Adrenal gland (tissue), 5 donors: ENCODE results near the gene CBFA2T3.

Source experiments
- POLR2A ChIP-seq, 2 donors: fragments of 450-650 bp; IDR thresholded peaks; one replicate each; pipeline ENCODE4 v1.6.1; 2017; ENCODE audit warnings: antibody characterized with exemption in 2 of 2, mild to moderate bottlenecking in 2 of 2, moderate library complexity in 1 of 2
- TF ChIP-seq, protein P1 (sequence below), 6 experiments: fragments of 450-650 bp in 4 of 6; fragments of 200-600 bp in 2 of 6; sonication (generic) in 1 of 6; IDR thresholded peaks; 1 replicate in 5 of 6; 2 replicates in 1 of 6; pipeline versions ENCODE4 v1.5.1 to v1.8.0; 2016 to 2021; ENCODE audit warnings: antibody characterized with exemption in 6 of 6, mild to moderate bottlenecking in 2 of 6, moderate library complexity in 1 of 6
- donor health status: DM: no; HTN: no; CAD: no.

- TF ChIP-seq, protein P1, sequence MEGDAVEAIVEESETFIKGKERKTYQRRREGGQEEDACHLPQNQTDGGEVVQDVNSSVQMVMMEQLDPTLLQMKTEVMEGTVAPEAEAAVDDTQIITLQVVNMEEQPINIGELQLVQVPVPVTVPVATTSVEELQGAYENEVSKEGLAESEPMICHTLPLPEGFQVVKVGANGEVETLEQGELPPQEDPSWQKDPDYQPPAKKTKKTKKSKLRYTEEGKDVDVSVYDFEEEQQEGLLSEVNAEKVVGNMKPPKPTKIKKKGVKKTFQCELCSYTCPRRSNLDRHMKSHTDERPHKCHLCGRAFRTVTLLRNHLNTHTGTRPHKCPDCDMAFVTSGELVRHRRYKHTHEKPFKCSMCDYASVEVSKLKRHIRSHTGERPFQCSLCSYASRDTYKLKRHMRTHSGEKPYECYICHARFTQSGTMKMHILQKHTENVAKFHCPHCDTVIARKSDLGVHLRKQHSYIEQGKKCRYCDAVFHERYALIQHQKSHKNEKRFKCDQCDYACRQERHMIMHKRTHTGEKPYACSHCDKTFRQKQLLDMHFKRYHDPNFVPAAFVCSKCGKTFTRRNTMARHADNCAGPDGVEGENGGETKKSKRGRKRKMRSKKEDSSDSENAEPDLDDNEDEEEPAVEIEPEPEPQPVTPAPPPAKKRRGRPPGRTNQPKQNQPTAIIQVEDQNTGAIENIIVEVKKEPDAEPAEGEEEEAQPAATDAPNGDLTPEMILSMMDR (IDR thresholded peaks at IDR 0.05) = no peak
- no peak for TF ChIP-seq POLR2A (IDR thresholded peaks at IDR 0.05)
Observed at GRCh38 chr16:88896238-88897070, 80.6 kb downstream of the CBFA2T3 start.
